GM23248 (cell line): ENCODE data around the gene PPP6R2.

Experiments
- EZH2 ChIP-seq: fragments of 200-600 bp; sonication (generic); IDR thresholded peaks from 2 replicates; pipeline ENCODE4 v1.6.1; 2018; ENCODE audit warnings: antibody characterized with exemption, mild to moderate bottlenecking; ENCODE audit not compliant: insufficient read depth, poor library complexity, severe bottlenecking
- EZH2phosphoT487 ChIP-seq: fragments of 200-600 bp; sonication (generic); IDR thresholded peaks from 2 replicates; pipeline ENCODE4 v1.6.1; 2018; ENCODE audit warnings: antibody characterized with exemption, moderate library complexity, mild to moderate bottlenecking, low read depth; ENCODE audit not compliant: insufficient read depth

- no peak for TF ChIP-seq EZH2phosphoT487
- no peak for TF ChIP-seq EZH2
These were observed 58.8 kb downstream of the PPP6R2 start for GRCh38 chr22:50401907-50402306.
